Measurements from ENCODE around the gene TCEA3. TPM values are rescaled to one million over a fixed set of nuclear protein-coding genes. Genes with fewer than 3 reads are reported as not detected.

Gene TCEA3
- total and polyA plus RNA-seq, 10 of the 15 experiments (the other 5 are each of a cell fraction or from before 2014, with no cell fraction given), result 0.06 to 0.23 (median 0.08) TPM; not detected in 7

GRCh38 chr1:23389837-23390321 lies 34.7 kb downstream of the TCEA3 start:
- intact Hi-C loops (cut with micrococcal nuclease; ENCODE audit: unreplicated experiment), result no loop called here
- RAD21 ChIA-PET (ENCODE audit: unreplicated experiment), result no interaction called here

GRCh38 chr1:23387494-23387893 lies 37.1 kb downstream of the TCEA3 start:
- DNase-seq (ENCODE audit: low read depth, low spot score) (no peak), FAIRE-seq (no peak), ATAC-seq (no peak)
- Histone ChIP-seq H3K9ac (ENCODE audit: control insufficient read depth, insufficient read depth, low read length) (no peak overlapping the region), H3K4me3 (no peak overlapping the region), H4K20me1 (ENCODE audit: control insufficient read depth, insufficient read depth) (no peaks in the 10 kb centered on the region), H3K27ac (ENCODE audit: control insufficient read depth, insufficient read depth) (no peak overlapping the region), H3K36me3 (ENCODE audit: control insufficient read depth in 2 of 2, insufficient read depth in 2 of 2, low read length in 1 of 2) (no peaks in the 10 kb centered on the region), H3K9me3 (replicated peaks; ENCODE audit: control insufficient read depth, insufficient read depth, low read length) (no peaks in the 10 kb centered on the region), H3K79me2 (ENCODE audit: control insufficient read depth, insufficient read depth, low read length) (no peaks in the 10 kb centered on the region), H2AFZ (ENCODE audit: control insufficient read depth, low read depth, low read length) (no peak overlapping the region), H3K27me3 (replicated peaks in 1 of 2; ENCODE audit: control insufficient read depth in 2 of 2, insufficient read depth in 2 of 2, low read length in 1 of 2) (no peaks in the 10 kb centered on the region; a peak in 2 of 4 replicates), H3K4me2 (ENCODE audit: control insufficient read depth, insufficient read depth) (no peak overlapping the region), H3K4me1 (ENCODE audit: control insufficient read depth, insufficient read depth, low read length) (no peaks in the 10 kb centered on the region)
- in situ Hi-C loops (cut with MboI), result no loop called here
- intact Hi-C loops (cut with micrococcal nuclease; ENCODE audit: unreplicated experiment), result no loop called here
- ChIA-PET SMC1A (ENCODE audit: uncharacterized antibody, unreplicated experiment) (interaction anchor here (1.1 kb wide), 1 partner anchor 16 kb away, joined by 4 read pairs; no protein-coding TSS in a partner anchor), POLR2A (no interaction called here), CTCF (interaction anchor here (1.3 kb wide), 1 partner anchor 15 kb away, joined by 3 read pairs; no protein-coding TSS in a partner anchor), RAD21 (ENCODE audit: unreplicated experiment) (interaction anchor here (0.5 kb wide), 1 partner anchor 32 kb away, joined by 3 read pairs; no protein-coding TSS in a partner anchor)
- no peak for TF ChIP-seq RFX5 (IDR thresholded peaks at IDR 0.05; ENCODE audit: low read depth, low read length)
- 60% methylated on average over 8 of the region's 8 CpGs for WGBS (ENCODE audit: insufficient coverage, insufficient replicate concordance, low lambda C conversion rate, missing lambda C conversion rate)
- BruUV-seq (replicated peaks), result no TSS peak

More at GRCh38 chr1:23389837-23390321, 34.7 kb downstream of the TCEA3 start:
- FAIRE-seq (no peak), ATAC-seq (no peak), DNase-seq (ENCODE audit: low read depth, low spot score) (no peak)
- Histone ChIP-seq H3K79me2 (ENCODE audit: control insufficient read depth, insufficient read depth, low read length) (no peaks in the 10 kb centered on the region), H3K27me3 (replicated peaks in 1 of 2; ENCODE audit: control insufficient read depth in 2 of 2, insufficient read depth in 2 of 2, low read length in 1 of 2) (peaks cover 0 to 2% of the 10 kb centered on the region in 2 experiments; a peak in 2 of 4 replicates), H3K9me3 (replicated peaks; ENCODE audit: control insufficient read depth, insufficient read depth, low read length) (no peaks in the 10 kb centered on the region), H3K4me3 (no peak overlapping the region), H2AFZ (ENCODE audit: control insufficient read depth, low read depth, low read length) (no peak overlapping the region), H3K4me1 (ENCODE audit: control insufficient read depth, insufficient read depth, low read length) (no peaks in the 10 kb centered on the region), H3K4me2 (ENCODE audit: control insufficient read depth, insufficient read depth) (no peak overlapping the region), H4K20me1 (ENCODE audit: control insufficient read depth, insufficient read depth) (no peaks in the 10 kb centered on the region), H3K36me3 (ENCODE audit: control insufficient read depth in 2 of 2, insufficient read depth in 2 of 2, low read length in 1 of 2) (no peaks in the 10 kb centered on the region), H3K27ac (ENCODE audit: control insufficient read depth, insufficient read depth) (no peak overlapping the region), H3K9ac (ENCODE audit: control insufficient read depth, insufficient read depth, low read length) (no peak overlapping the region)
- SMC1A ChIA-PET (ENCODE audit: uncharacterized antibody, unreplicated experiment), result no interaction called here
- POLR2A ChIA-PET, result interaction anchor here (0.6 kb wide), 1 partner anchor 12 kb away, joined by 3 read pairs; no protein-coding TSS in a partner anchor
- TF ChIP-seq ZZZ3 (IDR thresholded peaks at IDR 0.05; ENCODE audit: control insufficient read depth, insufficient read length, low read depth), result no peak
- TF ChIP-seq YY1 (IDR thresholded peaks at IDR 0.05; ENCODE audit: low read depth, low read length), result no peak
- no peak for TF ChIP-seq IRF3 (IDR thresholded peaks at IDR 0.05)
- CTCF ChIA-PET, result interaction anchor here (0.7 to 1.2 kb wide), 2 partner anchors 13 to 1359 kb away, joined by 3 read pairs; no protein-coding TSS in a partner anchor
- BruUV-seq (replicated peaks), result no TSS peak
- in situ Hi-C loops (cut with MboI), result no loop called here
- 37% methylated on average over 9 of the region's 9 CpGs for WGBS (ENCODE audit: insufficient coverage, insufficient replicate concordance, low lambda C conversion rate, missing lambda C conversion rate)
